K562 (cell line): Measurements from ENCODE around the gene PID1. TPM values are rescaled to one million over a fixed set of nuclear protein-coding genes. Genes with fewer than 3 reads are reported as not detected.

Source experiments
- ATAC-seq: fragments of 200-7000 bp; cut with Tn5 transposase; 3 replicates; pipeline ENCODE4 v1.9.1; 2020; ENCODE audit warnings: moderate library complexity
- BruUV-seq: library from RNA; stranded (reverse); fragments of 400-500 nt; replicated peaks from 2 replicates; lab custom pipeline; 2021; lab: Mats Ljungman, UMichigan
- CTCF ChIA-PET: fragments of 300-600 bp; formaldehyde crosslinking; extraction: SDS; loops from one replicate; lab custom pipeline; 2021; ENCODE audit warnings: low intra/inter-chr PET ratio; lab: Yijun Ruan, JAX
- POLR2A ChIA-PET: fragments of 300-600, 350-650 bp; sonication (Branson Sonifier 250); formaldehyde crosslinking; extraction: SDS; loops from one replicate; lab custom pipeline; 2021; ENCODE audit warnings: antibody characterized with exemption, inconsistent platforms; lab: Yijun Ruan, JAX
- DNase-seq, 4 experiments: peaks; one replicate each; pipeline versions ENCODE4 v3.0.0 to v3.0.0-alpha.2; 2011 to 2018; ENCODE audit warnings: low spot score in 3 of 4, mixed read lengths in 3 of 4; ENCODE audit errors: extremely low read depth in 1 of 4
- FAIRE-seq: peaks from 2 replicates; lab custom pipeline; 2011; peaks lifted over from hg19 to GRCh38; lab: Jason Lieb, UNC
- H2AFZ ChIP-seq: 2 replicates; pipeline ENCODE4 v1.6.0; 2011; ENCODE audit warnings: low read depth, low read length, control low read depth, inconsistent platforms
- H3K27ac ChIP-seq: fragments of 200-600 bp; 3 replicates; pipeline ENCODE4 v1.8.0; 2011; ENCODE audit warnings: low read depth, mild to moderate bottlenecking, control low read depth, inconsistent platforms, low read length, moderate library complexity, mixed read lengths; ENCODE audit errors: extremely low read depth
- H3K27me3 ChIP-seq, 2 experiments: fragments of 300-600 bp in 1 of 2; 2 replicates in 1 of 2; 3 replicates in 1 of 2; pipeline versions ENCODE4 v1.6.0 to v1.8.0; 2011; ENCODE audit warnings: inconsistent platforms in 2 of 2, low read length in 2 of 2, mild to moderate bottlenecking in 1 of 2, mixed read lengths in 1 of 2, moderate library complexity in 1 of 2; ENCODE audit not compliant: control insufficient read depth in 2 of 2, insufficient read depth in 2 of 2
- H3K36me3 ChIP-seq: fragments of 300-600 bp; 3 replicates; pipeline ENCODE4 v1.8.0; 2011; ENCODE audit warnings: mild to moderate bottlenecking, low read length, inconsistent platforms; ENCODE audit not compliant: control insufficient read depth, insufficient read depth
- H3K4me1 ChIP-seq, 2 experiments: fragments of 200-600 bp in 1 of 2; replicated peaks in 1 of 2; 2 replicates in 1 of 2; 3 replicates in 1 of 2; pipeline versions ENCODE4 v1.5.1 to v1.8.0; 2011; ENCODE audit warnings: inconsistent platforms in 2 of 2, low read length in 2 of 2, mild to moderate bottlenecking in 1 of 2, mixed read lengths in 1 of 2, moderate library complexity in 1 of 2; ENCODE audit not compliant: control insufficient read depth in 2 of 2, insufficient read depth in 2 of 2
- H3K4me2 ChIP-seq: 2 replicates; pipeline ENCODE4 v1.6.1; 2011; ENCODE audit warnings: low read length, control low read depth, inconsistent platforms, mixed read lengths; ENCODE audit not compliant: insufficient read depth
- H3K4me3 ChIP-seq: fragments of 200-600 bp; sonication (generic), shearing (Covaris generic); 2 replicates; pipeline ENCODE4 v1.5.1; 2016; ENCODE audit warnings: control low read depth, inconsistent platforms
- H3K79me2 ChIP-seq: fragments of 200-600 bp; 3 replicates; pipeline ENCODE4 v1.8.0; 2011; ENCODE audit warnings: low read length, inconsistent platforms; ENCODE audit not compliant: control insufficient read depth, insufficient read depth
- H3K9ac ChIP-seq, 2 experiments: 2 replicates each; pipeline versions ENCODE4 v1.6.0 to v1.6.1; 2011; ENCODE audit warnings: low read depth in 2 of 2, low read length in 2 of 2, control low read depth in 1 of 2, inconsistent platforms in 1 of 2, mild to moderate bottlenecking in 1 of 2, mixed read lengths in 1 of 2; ENCODE audit not compliant: insufficient read depth in 1 of 2
- H3K9me1 ChIP-seq: one replicate; pipeline ENCODE4 v1.6.0; 2011; ENCODE audit warnings: inconsistent platforms, mild to moderate bottlenecking, low read length, moderate library complexity; ENCODE audit not compliant: control insufficient read depth, insufficient read depth
- H3K9me3 ChIP-seq: replicated peaks from 2 replicates; pipeline ENCODE4 v1.5.1; 2011; ENCODE audit warnings: low read depth, low read length, inconsistent platforms; ENCODE audit not compliant: control insufficient read depth, insufficient read depth
- H4K20me1 ChIP-seq: replicated peaks from 2 replicates; pipeline ENCODE4 v1.6.1; 2011; ENCODE audit warnings: low read length, inconsistent platforms, mixed read lengths; ENCODE audit not compliant: control insufficient read depth, insufficient read depth
- CBFA2T3 ChIP-seq: fragments of 450-650 bp; IDR thresholded peaks from 2 replicates; pipeline ENCODE4 v1.6.1; 2017
- CEBPG ChIP-seq, 3 experiments: fragments of 200-800 bp in 1 of 3; sonication (Bioruptor generic) in 1 of 3; sonication (generic) in 1 of 3; formaldehyde crosslinking in 1 of 3; IDR thresholded peaks in 2 of 3; conservative IDR thresholded peaks in 1 of 3; 2 replicates each; pipeline versions ENCODE4 v1.6.1 to v1.8.0; 2016 to 2022; ENCODE audit warnings: missing compliant biosample characterization in 2 of 3, missing genetic modification characterization in 2 of 3, mild to moderate bottlenecking in 1 of 3, missing genetic modification reagents in 1 of 3
- CREB3L1 ChIP-seq: fragments of 450-650 bp; IDR thresholded peaks from 2 replicates; pipeline ENCODE4 v1.6.1; 2014; ENCODE audit warnings: low read depth, mild to moderate bottlenecking, moderate library complexity, borderline replicate concordance
- HNRNPH1 ChIP-seq: fragments of 200-400 bp; formaldehyde crosslinking; optimal IDR thresholded peaks from 2 replicates; pipeline ENCODE3; 2017; ENCODE audit warnings: low read depth, mild to moderate bottlenecking, low read length, moderate library complexity
- HNRNPLL ChIP-seq: fragments of 200-400 bp; formaldehyde crosslinking; IDR thresholded peaks from 2 replicates; pipeline ENCODE4 v1.6.1; 2017; ENCODE audit warnings: low read length, low read depth, mild to moderate bottlenecking; ENCODE audit not compliant: poor library complexity, severe bottlenecking
- IRF1 ChIP-seq: sonication (generic); formaldehyde crosslinking; IDR thresholded peaks from 2 replicates; pipeline ENCODE4 v1.8.0; 2022; ENCODE audit warnings: missing genetic modification reagents, mild to moderate bottlenecking, borderline replicate concordance
- JUND ChIP-seq, 2 experiments: IDR thresholded peaks; 2 replicates in 1 of 2; 3 replicates in 1 of 2; pipeline ENCODE4 v1.6.1; 2011; ENCODE audit warnings: borderline replicate concordance in 2 of 2, low read depth in 2 of 2, low read length in 2 of 2, improper control_type of control experiment in 1 of 2, missing biosample characterization in 1 of 2, missing genetic modification characterization in 1 of 2, missing genetic modification reagents in 1 of 2
- LARP7 ChIP-seq: fragments of 450-650 bp; IDR thresholded peaks from 2 replicates; pipeline ENCODE4 v1.6.1; 2016
- MAX ChIP-seq: sonication (generic); formaldehyde crosslinking; IDR thresholded peaks from 2 replicates; pipeline ENCODE4 v1.9.0; 2022; ENCODE audit warnings: mild to moderate bottlenecking, missing genetic modification reagents
- NBN ChIP-seq: fragments of 450-650 bp; IDR thresholded peaks from 2 replicates; pipeline ENCODE4 v1.6.1; 2016; ENCODE audit warnings: low read depth, mild to moderate bottlenecking
- POLR2AphosphoS5 ChIP-seq: IDR thresholded peaks from 2 replicates; pipeline ENCODE4 v1.6.1; 2011; ENCODE audit warnings: mild to moderate bottlenecking, low read depth, low read length, moderate library complexity; ENCODE audit not compliant: control insufficient read depth, insufficient read depth
- SRSF1 ChIP-seq: fragments of 200-400 bp; formaldehyde crosslinking; IDR thresholded peaks from 2 replicates; pipeline ENCODE4 v1.6.1; 2017; ENCODE audit warnings: mild to moderate bottlenecking, low read depth, low read length, moderate library complexity
- TRIM24 ChIP-seq, 2 experiments: fragments of 450-650 bp; IDR thresholded peaks; 2 replicates each; pipeline ENCODE4 v1.6.1; 2016
- WGBS: fragments of 100-300 bp; shearing (Covaris generic); methylation state at CpG from one replicate; pipeline ENCODE4 v1.1.6; 2016; ENCODE audit warnings: low coverage, mixed read lengths; ENCODE audit not compliant: insufficient coverage; ENCODE audit errors: missing lambda C conversion rate; 5-methylcytosine and 5-hydroxymethylcytosine counted together
- in situ Hi-C: fragments of 300-500 bp; cut with MboI; formaldehyde crosslinking; loops from 4 replicates; pipeline ENCODE4 v1.15.0; 2018; ENCODE audit warnings: inconsistent platforms, mixed read lengths
- intact Hi-C: fragments of 100-400 bp; cut with micrococcal nuclease; formaldehyde crosslinking; loops from 2 replicates; pipeline ENCODE4 v1.14.2; 2022
- polyA plus RNA-seq, 8 experiments: library from polyadenylated mRNA; depleted of rRNA in 4 of 8; stranded (reverse) in 5 of 8; unstranded in 3 of 8; fragments of >200 nt; fragmentation: Nextera tagmentation in 2 of 8; fragmentation: Illumina TruSeq in 1 of 8; extraction: Ambion mirVana in 2 of 8; extraction: Trizol in 1 of 8; gene quantifications; 2 replicates each; pipeline versions ENCODE4 v1.2.1 to v1.2.3, GENCODE V29; 2011 to 2014; ENCODE audit warnings: inconsistent platforms in 1 of 8, missing spikeins in 1 of 8
- total RNA-seq, 7 experiments: library from RNA; depleted of rRNA in 6 of 7; stranded (reverse); fragments of >200 nt in 6 of 7; fragmentation: Illumina TruSeq in 2 of 7; extraction: Trizol in 2 of 7; gene quantifications; 2 replicates each; pipeline versions ENCODE4 v1.2.1 to v1.2.3, GENCODE V29; 2011 to 2021; ENCODE audit warnings: low replicate concordance in 1 of 7

Gene PID1
- total and polyA plus RNA-seq, 9 of the 15 experiments (the other 6 are each of a cell fraction or from before 2014, with no cell fraction given), result not detected

- no peak for TF ChIP-seq JUND (IDR thresholded peaks at IDR 0.05; ENCODE audit: borderline replicate concordance, low read depth, low read length)
- TF ChIP-seq JUND (tag; IDR thresholded peaks at IDR 0.05; ENCODE audit: borderline replicate concordance, low read depth, low read length), result no peak
- TF ChIP-seq NBN, result no peak
- TF ChIP-seq CREB3L1, result no peak
- no peak for TF ChIP-seq HNRNPLL
- TF ChIP-seq, all 486 proteins: peak for 0
Measured at GRCh38 chr2:229104974-229105387, 166.1 kb downstream of the PID1 start (continued).

- TF ChIP-seq LARP7 (no peak), TRIM24 (IDR thresholded peaks at IDR 0.05) (no peak), IRF1 (no peak), CBFA2T3 (no peak), HNRNPH1 (no peak), CEBPG (CRISPR knock-in tag; IDR thresholded peaks at IDR 0.05) (no peak), CEBPG (tag; conservative IDR thresholded peaks at IDR 0.05 in 1 of 2, IDR thresholded peaks at IDR 0.05 in 1 of 2) (no peak), MAX (no peak), SRSF1 (no peak), POLR2AphosphoS5 (no peak)
- Histone ChIP-seq H3K27me3 (no peaks in the 10 kb centered on the region), H3K27ac (no peak overlapping the region), H3K36me3 (no peaks in the 10 kb centered on the region), H3K9ac (no peak overlapping the region), H3K9me3 (no peaks in the 10 kb centered on the region), H2AFZ (no peak overlapping the region), H3K4me3 (no peak overlapping the region), H3K79me2 (no peaks in the 10 kb centered on the region), H4K20me1 (no peaks in the 10 kb centered on the region), H3K4me1 (no peaks in the 10 kb centered on the region), H3K9me1 (no peaks in the 10 kb centered on the region), H3K4me2 (no peak overlapping the region)
- no TSS peak for BruUV-seq
- ChIA-PET CTCF (no interaction called here), POLR2A (no interaction called here)
- WGBS, result 10% methylated on average over 3 of the region's 3 CpGs
- DNase-seq (no peak), FAIRE-seq (no peak), ATAC-seq (no peak)
- intact Hi-C loops, result no loop called here
- in situ Hi-C loops, result no loop called here
Measured at GRCh38 chr2:229104025-229104424, 167.1 kb downstream of the PID1 start.
